ENCODE data around the gene CKAP4. TPM values are rescaled to one million over a fixed set of nuclear protein-coding genes. Genes with fewer than 3 reads are reported as not detected.

CKAP4 gene, protein sequence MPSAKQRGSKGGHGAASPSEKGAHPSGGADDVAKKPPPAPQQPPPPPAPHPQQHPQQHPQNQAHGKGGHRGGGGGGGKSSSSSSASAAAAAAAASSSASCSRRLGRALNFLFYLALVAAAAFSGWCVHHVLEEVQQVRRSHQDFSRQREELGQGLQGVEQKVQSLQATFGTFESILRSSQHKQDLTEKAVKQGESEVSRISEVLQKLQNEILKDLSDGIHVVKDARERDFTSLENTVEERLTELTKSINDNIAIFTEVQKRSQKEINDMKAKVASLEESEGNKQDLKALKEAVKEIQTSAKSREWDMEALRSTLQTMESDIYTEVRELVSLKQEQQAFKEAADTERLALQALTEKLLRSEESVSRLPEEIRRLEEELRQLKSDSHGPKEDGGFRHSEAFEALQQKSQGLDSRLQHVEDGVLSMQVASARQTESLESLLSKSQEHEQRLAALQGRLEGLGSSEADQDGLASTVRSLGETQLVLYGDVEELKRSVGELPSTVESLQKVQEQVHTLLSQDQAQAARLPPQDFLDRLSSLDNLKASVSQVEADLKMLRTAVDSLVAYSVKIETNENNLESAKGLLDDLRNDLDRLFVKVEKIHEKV
- total RNA-seq (10 to 100 TPM; 21.6 to 63.0 (median 39.7) TPM), polyA plus RNA-seq (1 to 10 TPM; 4.5 to 8.9 (median 5.3) TPM)
- long read RNA-seq, donor 1, transcript CKAP4-201 (2 exons, 3,093 nt), result major isoform, 28 of 28 reads
- long read RNA-seq, donor 1, partial matches to known transcripts, result 0 of 28 reads
- long read RNA-seq, donor 1, other reads (novel, unspliced or antisense), result 0 of 28 reads
- long read RNA-seq, donor 2, transcript CKAP4-201 (2 exons, 3,093 nt), result major isoform, 26 of 26 reads
- long read RNA-seq, donor 2, partial matches to known transcripts, result 0 of 26 reads
- long read RNA-seq, donor 2, other reads (novel, unspliced or antisense), result 0 of 26 reads

DNA sequence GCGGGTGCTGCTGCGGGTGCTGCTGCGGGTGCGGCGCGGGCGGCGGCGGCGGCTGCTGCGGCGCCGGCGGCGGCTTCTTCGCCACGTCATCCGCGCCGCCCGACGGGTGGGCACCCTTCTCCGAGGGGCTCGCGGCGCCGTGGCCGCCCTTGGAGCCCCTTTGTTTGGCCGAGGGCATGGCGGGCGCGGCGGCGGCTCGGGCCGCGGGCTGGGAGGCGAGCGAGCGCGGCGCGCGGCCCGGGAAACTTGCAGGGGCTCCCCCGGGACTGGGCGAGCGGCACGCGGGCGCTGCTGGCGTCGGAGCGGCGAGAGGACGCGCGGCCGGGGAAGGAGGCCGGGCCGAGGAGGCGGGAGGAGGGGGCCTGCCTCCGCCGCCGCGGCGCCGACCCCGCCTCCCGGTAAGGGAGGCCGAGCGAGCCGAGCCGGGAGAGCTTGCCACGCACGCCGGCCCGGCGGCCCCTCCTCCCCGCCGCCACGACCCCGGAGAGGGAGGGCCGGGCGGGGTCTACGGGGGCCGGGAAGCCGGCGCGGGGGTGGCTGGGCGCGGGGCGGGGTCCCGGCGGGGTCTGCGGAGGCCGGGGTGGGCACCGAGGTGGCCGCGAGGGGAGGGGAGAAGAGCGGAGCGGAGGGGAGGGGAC, at the start of gene CKAP4:
CKAP4 (minus strand) TSS at position 347 of the 638 bp plus-strand sequence; CDS start at position 178, 169 bp downstream.
- peaks cover 0 to 25% (median 0%) of the 10 kb centered on the region in 7 donors for H3K27me3 ChIP-seq (replicated peaks in 1 of 7)
- H3K9me3 ChIP-seq, result no peaks in the 10 kb centered on the region
- 1 to 3% (median 1%) methylated on average over 22 to 102 of the region's 102 CpGs for WGBS, 5 donors
- peak; percentile 95 for DNase-seq
- H3K27ac ChIP-seq, result peak within 1 kb of the TSS; percentile 90 to 100 (median 98)
- TF ChIP-seq POLR2AphosphoS5 (IDR thresholded peaks at IDR 0.05), result peak in 2 of 3 donors; percentile 51 to 56
- TF ChIP-seq, protein P1, sequence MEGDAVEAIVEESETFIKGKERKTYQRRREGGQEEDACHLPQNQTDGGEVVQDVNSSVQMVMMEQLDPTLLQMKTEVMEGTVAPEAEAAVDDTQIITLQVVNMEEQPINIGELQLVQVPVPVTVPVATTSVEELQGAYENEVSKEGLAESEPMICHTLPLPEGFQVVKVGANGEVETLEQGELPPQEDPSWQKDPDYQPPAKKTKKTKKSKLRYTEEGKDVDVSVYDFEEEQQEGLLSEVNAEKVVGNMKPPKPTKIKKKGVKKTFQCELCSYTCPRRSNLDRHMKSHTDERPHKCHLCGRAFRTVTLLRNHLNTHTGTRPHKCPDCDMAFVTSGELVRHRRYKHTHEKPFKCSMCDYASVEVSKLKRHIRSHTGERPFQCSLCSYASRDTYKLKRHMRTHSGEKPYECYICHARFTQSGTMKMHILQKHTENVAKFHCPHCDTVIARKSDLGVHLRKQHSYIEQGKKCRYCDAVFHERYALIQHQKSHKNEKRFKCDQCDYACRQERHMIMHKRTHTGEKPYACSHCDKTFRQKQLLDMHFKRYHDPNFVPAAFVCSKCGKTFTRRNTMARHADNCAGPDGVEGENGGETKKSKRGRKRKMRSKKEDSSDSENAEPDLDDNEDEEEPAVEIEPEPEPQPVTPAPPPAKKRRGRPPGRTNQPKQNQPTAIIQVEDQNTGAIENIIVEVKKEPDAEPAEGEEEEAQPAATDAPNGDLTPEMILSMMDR (IDR thresholded peaks at IDR 0.05 in 8 of 11, conservative IDR thresholded peaks at IDR 0.05 in 3 of 11), result no peak
- intact Hi-C loops (cut with DNase I; ENCODE audit: low total_unique reads), result no loop called here
- peaks cover 18 to 81% (median 53%) of the 10 kb centered on the region in 6 donors for H3K4me1 ChIP-seq
- peak within 1 kb of the TSS; percentile 41 to 87 (median 61) for H3K4me3 ChIP-seq
- H3K36me3 ChIP-seq, result peaks cover 0 to 14% (median 0%) of the 10 kb centered on the region in 6 donors

DNA sequence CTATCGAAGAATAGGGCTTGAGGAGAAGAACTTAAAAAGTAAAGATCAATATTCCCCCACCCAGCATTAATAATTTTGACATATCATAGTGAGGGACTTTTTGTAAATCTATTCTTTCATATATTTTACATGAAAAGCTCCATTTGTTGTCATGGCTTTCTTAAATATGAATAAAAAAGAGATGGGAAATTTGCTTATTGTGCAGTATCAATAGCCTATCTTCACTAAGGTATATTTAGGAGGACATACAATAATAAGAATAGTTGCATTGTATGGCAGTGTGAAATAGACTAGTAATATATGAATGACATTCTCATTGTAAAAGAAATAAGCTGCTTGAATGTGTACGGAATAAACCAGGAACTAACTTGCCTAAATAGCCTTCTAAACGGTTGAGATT, 49.3 kb upstream of the CKAP4 start:
- H3K27ac ChIP-seq, result no peak overlapping the region

DNA sequence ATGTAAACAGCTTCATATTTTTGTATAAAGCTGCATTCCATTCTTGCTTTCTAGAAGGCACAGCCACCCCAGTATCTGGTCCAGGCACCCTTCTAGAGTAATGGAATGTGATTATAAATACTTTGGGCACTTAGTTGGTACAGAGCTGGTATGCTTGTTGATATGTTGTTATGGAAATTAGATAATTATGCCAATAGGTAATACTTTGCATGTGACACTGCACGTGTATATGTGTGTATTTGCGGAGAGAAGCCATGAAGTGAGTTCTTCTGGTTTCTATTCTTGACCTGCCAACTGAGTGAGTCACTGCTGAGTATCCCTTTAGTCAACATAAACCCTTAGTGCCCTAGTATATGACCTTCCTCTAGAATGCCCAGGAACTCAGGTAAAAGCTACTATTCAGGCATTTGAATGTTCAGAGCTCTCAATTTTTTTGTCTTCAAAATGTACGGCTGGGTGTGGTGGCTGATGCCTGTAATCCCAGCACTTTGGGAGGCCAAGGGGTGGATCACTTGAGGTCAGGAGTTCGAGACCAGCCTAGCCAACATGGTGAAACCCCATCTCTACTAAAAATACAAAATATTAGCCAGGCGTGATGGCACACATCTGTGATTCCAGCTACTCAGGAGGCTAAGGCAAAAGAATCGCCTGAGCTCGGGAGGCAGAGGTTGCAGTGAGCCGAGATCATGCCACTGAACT, 48.5 kb upstream of the CKAP4 start:
- Histone ChIP-seq H3K4me3 (no peak overlapping the region), H3K9me3 (no peaks in the 10 kb centered on the region), H3K4me1 (peaks cover 0 to 12% (median 5%) of the 10 kb centered on the region in 6 donors), H3K27me3 (replicated peaks in 1 of 7) (no peaks in the 10 kb centered on the region), H3K36me3 (no peaks in the 10 kb centered on the region), H3K27ac (no peak overlapping the region)
- TF ChIP-seq, protein P1 (IDR thresholded peaks at IDR 0.05 in 8 of 11, conservative IDR thresholded peaks at IDR 0.05 in 3 of 11), result no peak
- TF ChIP-seq POLR2AphosphoS5 (IDR thresholded peaks at IDR 0.05), result no peak
- TF ChIP-seq POLR2A (IDR thresholded peaks at IDR 0.05), result no peak
- 89 to 95% (median 90%) methylated on average over 8 of the region's 8 CpGs for WGBS, 5 donors
- intact Hi-C loops (cut with DNase I; ENCODE audit: low total_unique reads), result no loop called here
- DNase-seq, result no peak

More for the DNA sequence above, 49.3 kb upstream of the CKAP4 start:
- no peaks in the 10 kb centered on the region for H3K27me3 ChIP-seq (replicated peaks in 1 of 7)
- H3K4me3 ChIP-seq, result no peak overlapping the region
- H3K4me1 ChIP-seq, result peaks cover 0 to 19% (median 10%) of the 10 kb centered on the region in 6 donors
- H3K36me3 ChIP-seq, result no peaks in the 10 kb centered on the region
- H3K9me3 ChIP-seq, result no peaks in the 10 kb centered on the region
- no peak for TF ChIP-seq POLR2AphosphoS5 (IDR thresholded peaks at IDR 0.05)
- intact Hi-C loops (cut with DNase I; ENCODE audit: low total_unique reads), result no loop called here
- WGBS, 5 donors, result 78 to 94% (median 84%) methylated on average over 3 of the region's 3 CpGs
- no peak for DNase-seq

DNA sequence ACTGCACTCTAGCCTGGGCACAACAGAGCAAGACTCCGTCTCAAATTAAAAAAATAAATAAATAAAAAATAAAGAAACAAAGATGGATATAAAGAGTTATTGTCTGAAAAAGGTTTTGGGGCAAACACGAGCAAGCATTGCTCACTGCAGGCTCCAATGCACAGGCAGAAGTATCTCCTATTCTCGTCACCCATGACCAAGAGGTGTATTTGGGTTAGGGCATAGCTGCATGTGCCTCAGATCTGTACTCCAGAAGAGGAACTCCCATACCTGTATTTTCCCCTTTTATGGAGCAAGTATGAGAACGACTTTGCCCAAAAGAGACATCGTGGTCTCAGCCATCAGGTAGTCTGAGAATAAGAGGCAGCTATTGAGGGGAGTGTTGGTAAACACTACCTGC, 44.5 kb upstream of the CKAP4 start:
- intact Hi-C loops (cut with DNase I; ENCODE audit: low total_unique reads), result no loop called here
- H3K4me1 ChIP-seq, result no peaks in the 10 kb centered on the region
- H3K4me3 ChIP-seq, result no peak overlapping the region
- WGBS, 5 donors, result 76 to 92% (median 83%) methylated on average over 5 of the region's 5 CpGs
- no peaks in the 10 kb centered on the region for H3K36me3 ChIP-seq
- DNase-seq, result no peak
- H3K27me3 ChIP-seq (replicated peaks in 1 of 7), result no peaks in the 10 kb centered on the region
- H3K9me3 ChIP-seq, result no peaks in the 10 kb centered on the region
- TF ChIP-seq POLR2A (IDR thresholded peaks at IDR 0.05) (no peak), POLR2AphosphoS5 (IDR thresholded peaks at IDR 0.05) (no peak)
- TF ChIP-seq, protein P1 (IDR thresholded peaks at IDR 0.05 in 8 of 11, conservative IDR thresholded peaks at IDR 0.05 in 3 of 11), result no peak
- no peak overlapping the region for H3K27ac ChIP-seq

All from spleen (tissue), 13 donors.